Suprapubic skin (tissue), 4 donors: ENCODE measurements around the gene CASQ2. TPM values are rescaled to one million over a fixed set of nuclear protein-coding genes. Genes with fewer than 3 reads are reported as not detected.

Experiments used
- DNase-seq, 2 donors: peaks; one replicate each; pipeline ENCODE4 v3.0.0-alpha.2; 2019; ENCODE audit warnings: low spot score in 2 of 2
- H3K27ac ChIP-seq: fragments of 200-600 bp; sonication (generic); one replicate; pipeline ENCODE4 v1.5.1; 2019
- H3K27me3 ChIP-seq: fragments of 200-600 bp; sonication (generic); one replicate; pipeline ENCODE4 v1.5.1; 2019
- H3K36me3 ChIP-seq: fragments of 200-600 bp; sonication (generic); one replicate; pipeline ENCODE4 v1.5.1; 2019
- H3K4me1 ChIP-seq: fragments of 200-600 bp; sonication (generic); one replicate; pipeline ENCODE4 v1.5.1; 2019
- H3K4me3 ChIP-seq: fragments of 200-600 bp; sonication (generic); one replicate; pipeline ENCODE4 v1.5.1; 2019; ENCODE audit warnings: mild to moderate bottlenecking
- H3K9me3 ChIP-seq: fragments of 200-600 bp; sonication (generic); one replicate; pipeline ENCODE4 v1.5.1; 2019
- CTCF ChIP-seq, 2 donors: fragments of 200-600 bp in 1 of 2; fragments of 450-650 bp in 1 of 2; sonication (generic) in 1 of 2; IDR thresholded peaks; one replicate each; pipeline ENCODE4 v1.5.1; 2016 to 2019; ENCODE audit warnings: antibody characterized with exemption in 2 of 2, mild to moderate bottlenecking in 1 of 2, moderate library complexity in 1 of 2
- EP300 ChIP-seq: sonication (generic); formaldehyde crosslinking; IDR thresholded peaks from one replicate; pipeline ENCODE4 v1.6.1; 2017; ENCODE audit warnings: antibody characterized with exemption
- POLR2A ChIP-seq, 2 donors: fragments of 450-650 bp; IDR thresholded peaks; one replicate each; pipeline ENCODE4 v1.6.1; 2017; ENCODE audit warnings: antibody characterized with exemption in 2 of 2, mild to moderate bottlenecking in 2 of 2, moderate library complexity in 2 of 2
- POLR2AphosphoS5 ChIP-seq, 3 donors: sonication (generic); formaldehyde crosslinking; IDR thresholded peaks; one replicate each; pipeline ENCODE4 v1.6.1; 2017; ENCODE audit warnings: antibody characterized with exemption in 3 of 3
- WGBS: methylation state at CpG from one replicate; pipeline ENCODE4 v1.1.5; 2018; 5-methylcytosine and 5-hydroxymethylcytosine counted together
- total RNA-seq, 4 donors: library from RNA; depleted of rRNA; stranded (reverse); fragments of >200 nt; gene quantifications; one replicate each; pipeline ENCODE4 v1.1.0, GENCODE V29; 2016

The CASQ2 gene
- total RNA-seq, 4 donors from 2014 or later, result 1.5 to 3.6 (median 2.5) TPM

- TF ChIP-seq POLR2AphosphoS5 (IDR thresholded peaks at IDR 0.05) (no peak), CTCF (IDR thresholded peaks at IDR 0.05) (no peak), POLR2A (IDR thresholded peaks at IDR 0.05) (no peak), EP300 (no peak)
- H3K9me3 ChIP-seq, result no peaks in the 10 kb centered on the region
- H3K27ac ChIP-seq, result no peak overlapping the region
- peaks cover 42% of the 10 kb centered on the region for H3K36me3 ChIP-seq
- no peaks in the 10 kb centered on the region for H3K27me3 ChIP-seq
- no peak overlapping the region for H3K4me3 ChIP-seq
- 86% methylated on average over 13 of the region's 14 CpGs for WGBS
- H3K4me1 ChIP-seq, result peaks cover 4% of the 10 kb centered on the region
- DNase-seq, result no peak
Observed at GRCh38 chr1:115685029-115685705, 83.3 kb downstream of the CASQ2 start.

GRCh38 chr1:115682792-115683191 lies 85.7 kb downstream of the CASQ2 start:
- DNase-seq, result no peak
- TF ChIP-seq POLR2A (IDR thresholded peaks at IDR 0.05) (no peak), EP300 (no peak), CTCF (IDR thresholded peaks at IDR 0.05) (no peak), POLR2AphosphoS5 (IDR thresholded peaks at IDR 0.05) (no peak)
- Histone ChIP-seq H3K36me3 (peaks cover 33% of the 10 kb centered on the region), H3K4me1 (peaks cover 27% of the 10 kb centered on the region), H3K27me3 (no peaks in the 10 kb centered on the region), H3K4me3 (no peak overlapping the region), H3K27ac (no peak overlapping the region), H3K9me3 (no peaks in the 10 kb centered on the region)
- WGBS, result 96% methylated on average over 4 of the region's 4 CpGs

GRCh38 chr1:115680730-115681111 lies 87.8 kb downstream of the CASQ2 start:
- TF ChIP-seq POLR2A (IDR thresholded peaks at IDR 0.05) (no peak), CTCF (IDR thresholded peaks at IDR 0.05) (no peak), POLR2AphosphoS5 (IDR thresholded peaks at IDR 0.05) (no peak), EP300 (no peak)
- Histone ChIP-seq H3K27ac (peak overlapping the region; percentile 80), H3K9me3 (no peaks in the 10 kb centered on the region), H3K36me3 (peaks cover 22% of the 10 kb centered on the region), H3K4me1 (peaks cover 44% of the 10 kb centered on the region), H3K4me3 (no peak overlapping the region), H3K27me3 (no peaks in the 10 kb centered on the region)
- 96% methylated on average over 5 of the region's 5 CpGs for WGBS
- no peak for DNase-seq

GRCh38 chr1:115679141-115679611 lies 89.3 kb downstream of the CASQ2 start:
- H3K36me3 ChIP-seq, result peaks cover 7% of the 10 kb centered on the region
- TF ChIP-seq POLR2A (IDR thresholded peaks at IDR 0.05) (no peak), POLR2AphosphoS5 (IDR thresholded peaks at IDR 0.05) (no peak), CTCF (IDR thresholded peaks at IDR 0.05) (no peak), EP300 (no peak)
- no peaks in the 10 kb centered on the region for H3K9me3 ChIP-seq
- peak overlapping the region; percentile 80 for H3K27ac ChIP-seq
- 10% methylated on average over 3 of the region's 8 CpGs for WGBS
- H3K4me3 ChIP-seq, result no peak overlapping the region
- no peak for DNase-seq
- H3K4me1 ChIP-seq, result peaks cover 48% of the 10 kb centered on the region
- H3K27me3 ChIP-seq, result no peaks in the 10 kb centered on the region

- WGBS, result 73% methylated on average over 5 of the region's 5 CpGs
Observed at GRCh38 chr1:115678141-115678540, 90.4 kb downstream of the CASQ2 start.

More at GRCh38 chr1:115678141-115678540, 90.4 kb downstream of the CASQ2 start:
- peaks cover 48% of the 10 kb centered on the region for H3K4me1 ChIP-seq
- H3K4me3 ChIP-seq, result no peak overlapping the region
- TF ChIP-seq CTCF (IDR thresholded peaks at IDR 0.05) (no peak), POLR2AphosphoS5 (IDR thresholded peaks at IDR 0.05) (no peak), POLR2A (IDR thresholded peaks at IDR 0.05) (no peak), EP300 (no peak)
- H3K27ac ChIP-seq, result peak overlapping the region; percentile 80
- H3K36me3 ChIP-seq, result no peaks in the 10 kb centered on the region
- DNase-seq, result no peak
- H3K27me3 ChIP-seq, result no peaks in the 10 kb centered on the region
- H3K9me3 ChIP-seq, result no peaks in the 10 kb centered on the region
